Measurements from ENCODE around the gene CHST6.
"Not testable (repeated sequence)": the region's sequence is repeated elsewhere in the genome, so short reads cannot be mapped to it uniquely, and the experiment has no call there.

Gene CHST6

GRCh38 chr16:75495076-75495674, at the start of gene CHST6:
Gene CHST6 (minus strand): TSS chr16:75495441. CDS start chr16:75479828, 15,613 bp downstream.
- DNase-seq = no peak

DNA sequence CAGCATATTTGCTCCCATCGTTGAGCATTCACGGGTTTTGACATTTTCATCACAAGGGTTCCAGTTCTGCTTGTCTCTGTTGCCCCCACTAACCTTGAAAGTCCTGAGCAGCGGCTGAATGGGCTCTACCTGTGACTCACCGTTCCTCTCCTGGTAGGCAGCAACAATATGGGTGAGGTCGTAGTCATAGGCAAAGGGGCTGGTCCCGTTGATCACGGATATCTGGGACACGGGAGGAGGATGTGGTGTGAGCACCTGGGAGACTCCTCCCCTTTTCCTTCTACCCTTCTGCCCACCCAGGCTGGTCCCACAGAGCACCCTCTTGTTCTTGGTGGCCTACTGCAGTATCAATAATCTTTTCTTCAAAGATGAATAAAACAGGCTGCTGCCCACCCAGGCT, 47.2 kb upstream of the CHST6 start:
- not testable (repeated sequence) for DNase-seq

- DNase-seq = no peak
Observed at GRCh38 chr16:75541236-75541635, 46.0 kb upstream of the CHST6 start.

- DNase-seq = not testable (repeated sequence)
Observed at GRCh38 chr16:75538882-75539565, 43.8 kb upstream of the CHST6 start.

DNA sequence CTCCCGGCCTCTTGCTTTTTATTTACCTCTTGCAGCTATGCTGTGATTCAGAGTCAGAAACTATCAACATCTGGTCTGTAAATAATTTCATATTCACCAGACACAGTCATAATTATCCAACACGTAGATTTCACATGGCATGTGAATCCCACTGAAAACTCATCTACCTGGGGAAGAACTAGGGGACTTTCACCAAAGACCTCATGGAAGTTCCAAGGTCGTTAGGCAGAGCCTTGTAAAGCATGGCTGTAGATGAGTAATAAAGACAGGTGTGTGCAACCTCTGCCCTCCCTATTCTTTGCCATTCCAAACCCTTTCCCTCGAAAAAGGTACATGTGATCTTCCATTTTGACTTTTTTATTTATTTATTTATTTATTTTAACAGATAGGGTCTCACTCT, 42.5 kb upstream of the CHST6 start:
- DNase-seq = no peak

DNA sequence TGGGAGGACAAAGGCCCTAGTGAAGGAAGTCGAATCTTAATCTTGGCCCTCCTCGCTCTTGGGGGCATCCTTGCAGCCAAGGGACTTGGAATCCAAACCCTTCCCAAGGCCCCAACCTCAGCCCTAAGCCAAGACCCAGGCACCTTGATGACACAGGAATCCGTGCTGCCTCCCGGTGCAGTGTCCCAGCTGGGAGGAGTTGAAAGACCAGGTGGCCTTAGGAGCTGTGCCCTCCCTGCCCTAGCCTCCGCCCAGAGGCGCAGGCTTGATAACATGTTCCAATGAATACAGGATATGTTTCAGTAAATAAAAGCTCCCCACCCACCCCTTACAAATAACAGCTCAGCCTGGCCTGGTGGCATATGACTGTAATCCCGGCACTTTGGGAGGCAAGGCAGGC, 40.7 kb upstream of the CHST6 start, which contains the start of gene CHST5:
TSS of gene CHST5 (minus strand) at position 208 of the 400 bp plus-strand sequence. CDS start 5,724 bp downstream, outside the sequence.
- no peak for DNase-seq

GRCh38 chr16:75535211-75535843, 40.1 kb upstream of the CHST6 start:
- no peak for DNase-seq

DNA sequence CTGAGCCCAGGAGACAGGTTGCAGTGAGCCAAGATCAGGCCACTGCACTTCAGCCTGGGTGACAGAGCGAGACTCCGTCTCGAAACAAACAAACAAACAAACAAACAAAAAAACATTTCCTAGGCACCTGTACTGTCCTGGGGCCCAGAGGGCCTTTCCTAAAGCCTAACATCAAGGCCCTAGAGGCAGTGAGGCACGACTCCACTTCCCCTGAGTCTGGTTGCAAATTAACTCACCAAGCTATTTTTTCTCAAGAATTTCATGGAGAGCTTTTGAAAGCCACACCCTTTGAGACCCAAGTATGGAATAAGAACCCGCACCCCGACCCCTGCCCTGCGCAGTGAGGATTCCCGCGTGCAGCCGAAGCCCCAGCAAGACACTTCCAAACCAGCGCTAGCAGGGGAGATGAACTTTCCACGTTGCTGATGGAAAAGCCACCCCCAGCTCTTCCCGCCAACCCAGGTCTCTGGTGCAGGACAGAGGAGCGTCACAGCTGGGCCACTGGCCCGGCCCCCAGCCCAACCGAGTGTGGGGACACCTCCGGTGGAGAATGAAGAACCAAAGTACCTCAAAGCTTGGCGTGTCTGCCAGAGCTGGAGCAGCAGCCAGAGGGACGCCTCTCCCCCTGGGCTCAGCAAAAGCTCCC, 39.4 kb upstream of the CHST6 start:
- no peak for DNase-seq

- DNase-seq = no peak
Observed at GRCh38 chr16:75532791-75533190, 37.5 kb upstream of the CHST6 start.

GRCh38 chr16:75532142-75532765, 37.0 kb upstream of the CHST6 start:
- no peak for DNase-seq

DNA sequence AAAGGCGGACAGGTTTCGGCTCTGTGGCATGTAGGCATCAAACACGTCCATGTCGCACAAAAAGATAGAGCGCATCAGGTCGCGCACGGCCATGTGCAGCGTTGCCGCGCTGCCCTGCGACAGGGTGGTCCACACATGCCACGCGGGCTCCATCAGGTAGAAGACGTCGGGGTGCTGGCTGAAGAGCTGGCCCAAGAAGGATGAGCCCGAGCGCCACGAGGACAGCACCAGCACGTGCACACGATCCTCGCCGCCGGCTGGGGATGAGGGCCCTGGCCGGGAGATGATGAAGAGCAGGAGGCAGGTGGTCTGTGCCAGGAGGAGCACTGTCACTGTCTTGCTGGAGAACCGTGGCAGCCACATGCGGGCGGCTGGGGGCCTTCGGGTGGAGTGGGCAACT, 34.7 kb upstream of the CHST6 start:
- no peak for DNase-seq

DNA sequence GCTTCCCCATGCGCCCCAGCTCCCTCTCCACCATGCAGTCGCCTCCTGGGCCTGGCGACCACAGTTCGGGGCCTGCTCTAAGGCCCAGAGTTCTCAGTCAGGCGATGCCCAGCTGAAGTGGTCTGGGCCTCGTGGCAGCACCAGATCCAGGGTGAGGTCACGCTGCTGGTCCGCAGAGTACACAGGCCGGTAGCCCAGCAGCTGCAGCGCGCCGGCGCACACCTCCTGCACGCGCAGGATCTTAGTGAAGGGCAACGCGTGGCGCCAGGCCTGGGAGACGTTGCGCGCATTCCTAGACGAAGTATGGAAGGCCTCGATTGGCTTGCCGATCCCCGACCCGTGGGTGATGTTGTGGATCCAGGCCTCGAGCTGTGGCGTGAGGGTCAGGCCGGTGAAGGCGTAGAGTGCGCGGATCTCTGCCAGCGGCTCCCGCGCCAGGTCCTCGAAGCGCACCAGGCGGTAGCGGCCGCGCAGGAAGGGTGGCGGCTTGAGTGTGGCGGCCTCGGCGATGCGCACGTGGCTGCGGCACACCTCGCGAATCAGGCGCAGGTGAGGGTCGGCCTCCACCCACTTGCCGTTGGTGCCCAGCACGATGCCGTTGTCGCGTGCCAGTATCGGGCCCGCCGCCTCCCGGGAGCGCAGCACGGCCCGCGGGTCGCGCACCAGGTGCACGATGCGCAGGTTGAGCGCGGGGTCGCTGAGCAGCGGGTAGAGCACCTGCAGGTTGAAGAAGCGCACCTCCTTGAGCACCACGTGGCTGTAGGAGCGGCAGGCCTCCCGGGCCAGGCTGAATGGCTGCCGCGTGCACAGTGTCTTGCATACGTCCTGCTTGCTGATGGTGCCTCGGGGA, 34.0 kb upstream of the CHST6 start:
- no peak for DNase-seq

GRCh38 chr16:75527825-75528299, 32.6 kb upstream of the CHST6 start:
- DNase-seq = no peak

DNA sequence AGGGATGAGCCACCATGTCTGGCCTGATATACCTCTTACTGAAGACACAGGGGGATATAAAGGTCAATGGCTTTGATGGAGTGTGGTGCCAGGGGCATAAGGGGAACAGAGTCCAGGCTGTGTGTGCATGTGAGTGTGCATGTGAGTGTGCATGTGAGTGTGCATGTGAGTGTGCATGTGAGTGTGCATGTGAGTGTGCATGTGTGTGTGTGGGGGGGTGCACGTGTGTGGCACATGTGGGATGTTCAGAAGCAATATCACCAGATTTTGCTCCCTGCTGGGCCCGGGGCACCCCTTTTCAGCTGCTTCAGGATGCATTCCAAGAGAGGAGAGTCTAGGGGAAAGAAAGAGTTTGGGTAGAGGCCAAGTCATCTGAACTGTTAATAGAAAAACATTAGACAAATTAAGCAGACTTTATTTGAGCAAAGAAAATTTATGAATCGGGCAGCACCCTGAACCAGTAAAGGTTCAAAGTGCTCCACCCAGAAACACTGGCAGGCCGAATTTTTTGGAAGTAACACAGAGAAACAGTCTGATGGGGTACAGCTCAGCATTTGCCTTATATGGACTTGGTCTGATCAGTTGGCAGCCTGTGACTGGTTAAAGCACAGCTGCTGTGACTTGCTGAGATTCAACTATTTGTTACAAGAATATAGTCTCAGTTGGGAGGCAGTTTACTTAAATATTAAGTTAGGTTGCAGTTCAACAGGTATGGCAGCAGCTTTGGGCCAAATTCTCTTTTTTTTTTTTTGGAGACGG, 31.0 kb upstream of the CHST6 start:
- no peak for DNase-seq

DNA sequence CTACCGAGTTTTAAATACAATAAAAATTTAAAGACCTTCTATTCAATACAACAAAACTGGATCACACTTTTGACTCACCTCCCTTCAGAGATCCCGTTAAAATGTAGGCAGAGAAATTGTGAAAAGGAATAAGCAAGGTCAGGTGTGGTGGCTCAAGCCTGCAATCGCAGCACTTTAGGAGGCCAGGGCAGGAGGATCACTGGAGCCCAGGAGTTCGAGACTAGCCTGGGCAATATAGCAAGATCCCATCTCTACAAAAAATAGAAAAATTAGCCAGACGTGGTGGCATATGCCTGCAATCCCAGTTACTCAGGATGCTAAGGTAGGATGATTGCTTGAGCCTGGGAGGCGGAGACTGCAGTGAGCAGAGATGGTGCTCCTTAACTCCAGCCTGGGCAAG, 23.9 kb upstream of the CHST6 start:
- no peak for DNase-seq

- DNase-seq = not testable (repeated sequence)
Observed at GRCh38 chr16:75516189-75516966, 21.1 kb upstream of the CHST6 start.

DNA sequence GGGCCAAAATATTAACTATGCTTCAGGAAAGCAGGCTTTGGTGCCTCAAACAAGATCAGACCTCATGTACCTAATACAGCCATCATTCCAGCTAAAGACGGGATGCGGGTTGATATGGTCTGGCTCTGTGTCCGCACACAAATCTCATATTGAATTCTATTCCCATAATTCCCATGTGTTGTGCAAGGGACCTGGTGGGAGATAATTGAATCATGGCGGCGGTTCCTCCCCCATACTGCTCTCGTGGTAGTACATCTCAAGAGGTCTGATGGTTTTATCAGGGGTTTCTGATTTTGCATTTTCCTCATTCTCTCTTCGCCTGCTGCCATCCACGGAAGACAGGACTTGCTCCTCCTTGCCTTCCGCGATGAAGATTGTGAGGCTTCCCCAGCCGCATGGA, 19.1 kb upstream of the CHST6 start:
- no peak for DNase-seq

- no peak for DNase-seq
Observed at GRCh38 chr16:75506574-75506973, 11.3 kb upstream of the CHST6 start.

DNA sequence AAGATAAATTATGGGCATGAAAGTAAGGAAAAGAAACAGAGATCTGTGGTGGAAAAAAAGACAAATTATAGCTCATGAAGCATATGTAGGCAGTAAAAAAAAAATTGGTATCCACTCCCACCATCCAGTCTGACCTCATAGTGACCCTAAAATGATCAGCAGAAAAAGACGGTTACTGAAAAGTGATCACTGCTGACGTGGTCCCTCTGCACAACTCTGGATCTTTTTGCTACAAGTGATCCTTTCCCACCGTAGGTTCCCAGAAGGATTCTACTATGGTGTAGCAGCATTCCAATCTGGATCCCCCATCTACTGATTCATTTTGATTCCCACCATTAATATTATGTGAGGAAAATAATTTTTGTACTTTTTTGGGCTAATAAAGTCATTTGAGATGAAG, 10.9 kb upstream of the CHST6 start:
- no peak for DNase-seq

DNA sequence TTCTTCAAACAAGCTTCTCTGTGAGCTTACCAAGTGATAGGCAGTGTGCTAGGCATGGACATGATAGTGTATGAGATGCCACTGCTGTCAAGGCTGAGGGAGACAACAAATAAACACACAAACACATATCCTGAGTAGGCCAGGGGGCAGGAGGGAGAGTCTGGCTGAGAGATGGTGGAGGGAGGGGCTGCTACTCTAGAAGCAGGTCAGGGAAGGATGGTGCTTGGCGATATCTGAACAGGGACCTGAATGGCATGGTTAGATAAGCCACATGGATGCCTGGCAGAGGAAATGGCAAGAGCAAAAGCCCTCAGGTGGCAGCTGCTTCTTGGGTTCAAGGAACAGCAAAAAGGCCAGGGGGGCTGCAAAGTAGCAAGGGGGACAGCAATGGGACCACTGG, 8.6 kb upstream of the CHST6 start:
- DNase-seq = no peak

Data from NK-92 treated with Interleukin-12 subunit alpha and Interleukin-12 subunit beta, amount 100 ng/mL, for 24 hours (cell line).